CD14-positive monocyte (primary cell): ENCODE measurements around the gene AHI1. TPM values are rescaled to one million over a fixed set of nuclear protein-coding genes. Genes with fewer than 3 reads are reported as not detected.

ENCODE experiments used
- DNase-seq, 3 donors: peaks; one replicate each; pipeline ENCODE4 v3.0.0-alpha.2; 2011 to 2022
- H2AFZ ChIP-seq: 2 replicates; pipeline ENCODE4 v1.6.0; 2012; ENCODE audit warnings: mild to moderate bottlenecking, low read depth, low read length, inconsistent platforms; ENCODE audit not compliant: insufficient read depth, poor library complexity, severe bottlenecking
- H3K27ac ChIP-seq, 2 donors: 1 replicate in 1 of 2; 2 replicates in 1 of 2; pipeline ENCODE4 v1.5.1; 2012 to 2013; ENCODE audit warnings: low read length in 2 of 2, control low read depth in 1 of 2, inconsistent platforms in 1 of 2, low read depth in 1 of 2, mild to moderate bottlenecking in 1 of 2
- H3K27me3 ChIP-seq, 2 donors: one replicate each; pipeline versions ENCODE4 v1.6.0 to v1.6.1; 2011 to 2013; ENCODE audit warnings: low read length in 2 of 2; ENCODE audit not compliant: control insufficient read depth in 2 of 2, insufficient read depth in 2 of 2
- H3K36me3 ChIP-seq, 2 donors: replicated peaks in 1 of 2; 1 replicate in 1 of 2; 2 replicates in 1 of 2; pipeline versions ENCODE4 v1.5.1 to v1.6.1; 2012 to 2013; ENCODE audit warnings: low read length in 2 of 2, control low read depth in 1 of 2, inconsistent platforms in 1 of 2, mild to moderate bottlenecking in 1 of 2; ENCODE audit not compliant: insufficient read depth in 2 of 2, control insufficient read depth in 1 of 2
- H3K4me1 ChIP-seq, 2 donors: 1 replicate in 1 of 2; 2 replicates in 1 of 2; pipeline versions ENCODE4 v1.5.1 to v1.6.1; 2012 to 2013; ENCODE audit warnings: low read length in 2 of 2, control low read depth in 1 of 2, inconsistent platforms in 1 of 2, mild to moderate bottlenecking in 1 of 2, moderate library complexity in 1 of 2; ENCODE audit not compliant: insufficient read depth in 2 of 2, control insufficient read depth in 1 of 2
- H3K4me2 ChIP-seq: replicated peaks from 2 replicates; pipeline ENCODE3; 2012; ENCODE audit warnings: low read length, moderate library complexity, mild to moderate bottlenecking; ENCODE audit not compliant: poor library complexity, severe bottlenecking; ENCODE audit errors: extremely low read depth
- H3K4me3 ChIP-seq, 3 experiments: fragments of 200-600 bp in 1 of 3; sonication (generic) in 1 of 3; replicated peaks in 1 of 3; 1 replicate in 2 of 3; 2 replicates in 1 of 3; pipeline ENCODE4 v1.5.1; 2011 to 2013; ENCODE audit warnings: low read length in 3 of 3, mild to moderate bottlenecking in 3 of 3, control low read depth in 2 of 3, low read depth in 2 of 3, inconsistent platforms in 1 of 3, moderate library complexity in 1 of 3
- H3K79me2 ChIP-seq: 2 replicates; pipeline ENCODE4 v1.6.0; 2012; ENCODE audit warnings: mild to moderate bottlenecking, control low read depth, inconsistent platforms, low read length, moderate library complexity; ENCODE audit not compliant: insufficient read depth
- H3K9ac ChIP-seq: 2 replicates; pipeline ENCODE4 v1.6.0; 2017; ENCODE audit warnings: low read length, mild to moderate bottlenecking; ENCODE audit not compliant: insufficient read depth, poor library complexity, severe bottlenecking
- H3K9me3 ChIP-seq, 2 donors: replicated peaks in 1 of 2; 1 replicate in 1 of 2; 2 replicates in 1 of 2; pipeline versions ENCODE4 v1.5.1 to v1.6.1; 2012 to 2013; ENCODE audit warnings: low read length in 2 of 2, control low read depth in 1 of 2; ENCODE audit not compliant: control insufficient read depth in 1 of 2, insufficient read depth in 1 of 2
- H4K20me1 ChIP-seq: 2 replicates; pipeline ENCODE4 v1.6.0; 2012; ENCODE audit warnings: mild to moderate bottlenecking, low read length, control low read depth, moderate library complexity; ENCODE audit not compliant: insufficient read depth
- H3K27ac Mint-ChIP-seq, 7 donors: one replicate each; pipeline ENCODE4 v1.8.0; 2020; ENCODE audit warnings: mild to moderate bottlenecking in 7 of 7, mixed read lengths in 7 of 7, moderate library complexity in 6 of 7, inconsistent platforms in 2 of 7
- H3K27me3 Mint-ChIP-seq, 3 donors: one replicate each; pipeline ENCODE4 v1.8.0; 2021 to 2022; ENCODE audit warnings: low read depth in 3 of 3, mild to moderate bottlenecking in 3 of 3, mixed read lengths in 3 of 3, moderate library complexity in 3 of 3, inconsistent platforms in 1 of 3
- H3K36me3 Mint-ChIP-seq, 2 donors: one replicate each; pipeline ENCODE4 v1.8.0; 2020; ENCODE audit warnings: mixed read lengths in 2 of 2, inconsistent platforms in 1 of 2, mild to moderate bottlenecking in 1 of 2
- H3K4me1 Mint-ChIP-seq: one replicate; pipeline ENCODE4 v1.8.0; 2020; ENCODE audit warnings: mild to moderate bottlenecking, mixed read lengths
- H3K4me3 Mint-ChIP-seq, 2 donors: one replicate each; pipeline ENCODE4 v1.8.0; 2020; ENCODE audit warnings: mild to moderate bottlenecking in 2 of 2, mixed read lengths in 2 of 2, moderate library complexity in 1 of 2
- H3K9me3 Mint-ChIP-seq, 7 donors: one replicate each; pipeline ENCODE4 v1.8.0; 2020 to 2022; ENCODE audit warnings: mixed read lengths in 7 of 7, mild to moderate bottlenecking in 6 of 7, moderate library complexity in 6 of 7, inconsistent platforms in 2 of 7
- WGBS: methylation state at CpG from one replicate; pipeline ENCODE4 v1.1.5; 2013; ENCODE audit warnings: missing lambda C conversion rate; ENCODE audit not compliant: insufficient coverage; 5-methylcytosine and 5-hydroxymethylcytosine counted together
- intact Hi-C, 2 donors: fragments of 100-400 bp; cut with micrococcal nuclease; formaldehyde crosslinking; loops; one replicate each; pipeline versions ENCODE4 v1.15.0 to v1.15.1; 2023
- polyA minus RNA-seq: library from RNA; depleted of rRNA, polyadenylated mRNA; stranded (reverse); fragments of >200 nt; gene quantifications from 2 replicates; pipeline ENCODE4 v1.2.3, GENCODE V29; 2012
- polyA plus RNA-seq, 3 donors: library from polyadenylated mRNA; depleted of rRNA in 1 of 3; unstranded in 2 of 3; stranded (reverse) in 1 of 3; fragments of 300-500 nt in 2 of 3; fragments of >200 nt in 1 of 3; fragmentation: Illumina TruSeq in 2 of 3; gene quantifications; 1 replicate in 2 of 3; 2 replicates in 1 of 3; pipeline ENCODE4 v1.2.3, GENCODE V29; 2012 to 2021
- total RNA-seq, 12 experiments: library from RNA in 1 of 12; stranded (reverse) in 1 of 12; fragments of 120-200 nt in 1 of 12; gene quantifications; one replicate each; pipeline ENCODE4 v1.2.4 and lab custom pipeline; 2013 to 2026; ENCODE audit warnings: mixed read lengths in 6 of 12, inconsistent platforms in 1 of 12
- TF ChIP-seq, protein P1 (sequence below): fragments of 200-600 bp; IDR thresholded peaks from one replicate; pipeline ENCODE4 v1.8.0; 2022; ENCODE audit warnings: antibody characterized with exemption, mild to moderate bottlenecking

The AHI1 gene
- total RNA-seq (2013) = 4.9 TPM
- polyA plus RNA-seq = 1 to 10 TPM in 2 of 3 donors, under 1 TPM in 1; 0.91 to 2.8 (median 1.4) TPM
- polyA minus RNA-seq = 1.8 and 3.0 TPM in 2 replicates
- total RNA-seq (lab: John Stamatoyannopoulos, UW) = 9.4 to 53.4 (median 35.5) reads per million in 11 experiments

DNA sequence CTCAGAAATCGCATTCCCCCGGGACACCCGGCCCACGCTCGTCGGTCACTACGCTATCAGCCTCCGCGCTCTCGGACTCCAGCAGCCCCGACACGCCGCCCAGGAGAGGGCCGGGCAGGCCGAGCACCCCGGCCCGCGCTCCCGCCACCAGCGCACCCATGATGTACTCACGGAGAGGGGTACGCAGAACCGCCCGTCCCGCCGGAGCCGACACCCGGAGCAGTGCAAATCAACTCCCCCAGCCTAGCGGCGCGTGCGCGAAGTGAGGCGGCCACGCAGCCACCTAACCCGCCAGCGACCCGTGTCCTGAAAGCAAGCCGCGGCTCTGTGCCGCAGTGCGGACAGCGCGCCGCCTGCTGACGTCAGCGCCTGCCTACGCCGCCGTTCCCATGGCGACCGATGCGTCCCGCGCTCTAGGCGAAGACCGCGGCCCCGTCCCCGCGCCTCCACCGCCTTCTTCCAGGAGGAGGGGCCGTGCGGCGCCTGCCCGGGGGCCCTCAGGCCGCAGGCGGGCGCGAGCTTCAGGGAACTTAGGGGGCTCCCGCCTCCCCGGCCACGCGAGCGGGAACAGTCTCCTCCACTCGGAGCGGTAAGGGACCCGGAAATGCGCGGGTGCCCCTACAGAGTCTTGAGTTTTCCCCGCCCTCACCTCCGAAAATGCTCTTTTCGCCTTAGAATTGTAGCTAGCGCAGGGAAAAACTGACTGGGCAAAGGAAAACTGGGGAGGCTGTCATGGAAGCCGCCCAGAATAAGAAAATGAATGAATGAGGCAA, at the start of gene AHI1:
TSS of gene AHI1 (minus strand) at position 329 of the 773 bp plus-strand sequence. CDS start 5,503 bp downstream, outside the sequence.
- no peaks in the 10 kb centered on the region for H4K20me1 ChIP-seq
- no peaks in the 10 kb centered on the region for H3K79me2 ChIP-seq
- TF ChIP-seq, protein P1, sequence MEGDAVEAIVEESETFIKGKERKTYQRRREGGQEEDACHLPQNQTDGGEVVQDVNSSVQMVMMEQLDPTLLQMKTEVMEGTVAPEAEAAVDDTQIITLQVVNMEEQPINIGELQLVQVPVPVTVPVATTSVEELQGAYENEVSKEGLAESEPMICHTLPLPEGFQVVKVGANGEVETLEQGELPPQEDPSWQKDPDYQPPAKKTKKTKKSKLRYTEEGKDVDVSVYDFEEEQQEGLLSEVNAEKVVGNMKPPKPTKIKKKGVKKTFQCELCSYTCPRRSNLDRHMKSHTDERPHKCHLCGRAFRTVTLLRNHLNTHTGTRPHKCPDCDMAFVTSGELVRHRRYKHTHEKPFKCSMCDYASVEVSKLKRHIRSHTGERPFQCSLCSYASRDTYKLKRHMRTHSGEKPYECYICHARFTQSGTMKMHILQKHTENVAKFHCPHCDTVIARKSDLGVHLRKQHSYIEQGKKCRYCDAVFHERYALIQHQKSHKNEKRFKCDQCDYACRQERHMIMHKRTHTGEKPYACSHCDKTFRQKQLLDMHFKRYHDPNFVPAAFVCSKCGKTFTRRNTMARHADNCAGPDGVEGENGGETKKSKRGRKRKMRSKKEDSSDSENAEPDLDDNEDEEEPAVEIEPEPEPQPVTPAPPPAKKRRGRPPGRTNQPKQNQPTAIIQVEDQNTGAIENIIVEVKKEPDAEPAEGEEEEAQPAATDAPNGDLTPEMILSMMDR = no peak
- H3K4me1 ChIP-seq = peaks cover 13% of the 10 kb centered on the region in 2 donors
- H3K4me2 ChIP-seq = peak within 1 kb of the TSS; percentile 82
- Mint-ChIP-seq H3K27me3 (no peaks in the 10 kb centered on the region), H3K9me3 (no peaks in the 10 kb centered on the region), H3K4me3 (no peak within 1 kb of the TSS), H3K27ac (peak within 1 kb of the TSS in 3 of 7 donors; percentile 72 to 82 (median 82)), H3K36me3 (peaks cover 0 to 3% of the 10 kb centered on the region in 2 donors), H3K4me1 (peaks cover 5% of the 10 kb centered on the region)
- peak within 1 kb of the TSS; percentile 67 to 98 (median 91) for H3K4me3 ChIP-seq
- intact Hi-C loops = loop anchor here in 1 of 2 donors (10.0 kb wide), 1 partner anchor 423 kb away; no protein-coding TSS in a partner anchor
- peak; percentile 95 to 96 (median 96) for DNase-seq
- peak within 1 kb of the TSS; percentile 90 for H2AFZ ChIP-seq
- no peaks in the 10 kb centered on the region for H3K36me3 ChIP-seq
- peak within 1 kb of the TSS; percentile 95 for H3K9ac ChIP-seq
- H3K9me3 ChIP-seq = no peaks in the 10 kb centered on the region
- no peaks in the 10 kb centered on the region for H3K27me3 ChIP-seq
- under 1% methylated on average over 76 of the region's 85 CpGs for WGBS
- H3K27ac ChIP-seq = peak within 1 kb of the TSS; percentile 79 to 97

DNA sequence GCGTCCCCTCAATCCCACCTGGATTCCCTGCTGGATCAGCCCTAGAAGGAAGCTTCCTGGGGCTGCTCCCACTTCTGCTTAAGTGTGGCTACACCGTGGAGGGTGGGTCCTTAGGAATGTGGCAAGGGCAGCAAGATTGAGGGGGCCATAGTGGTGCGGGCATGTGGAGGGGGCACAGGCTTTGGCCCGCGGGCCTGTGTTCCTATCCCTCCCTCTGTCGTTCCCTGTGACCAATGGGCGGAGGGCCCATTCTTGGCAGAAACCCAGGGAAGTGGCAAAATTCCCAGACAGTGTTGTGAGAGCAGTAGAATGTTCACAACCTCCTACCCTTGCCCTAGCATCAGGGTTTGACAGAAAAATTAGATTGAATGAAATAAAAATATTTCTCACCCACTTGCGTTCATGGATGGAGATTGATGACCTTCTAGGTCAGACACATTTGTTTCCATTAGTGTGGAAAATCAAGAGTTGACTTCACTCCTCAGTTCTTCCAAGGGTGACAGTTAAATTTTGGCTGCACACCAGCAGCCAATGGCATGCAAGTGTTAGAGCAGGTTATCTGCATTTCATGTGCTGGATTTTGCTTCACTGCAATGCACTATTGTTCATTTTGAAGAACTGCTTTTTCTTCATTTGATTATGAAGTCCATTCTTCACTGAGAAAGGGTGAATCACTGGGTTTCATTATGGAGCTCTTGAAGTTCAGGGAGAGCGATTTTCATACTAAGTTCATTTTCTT, 49.3 kb upstream of the AHI1 start:
- Mint-ChIP-seq H3K4me1 (no peaks in the 10 kb centered on the region), H3K9me3 (peaks cover 0 to 2% (median 0%) of the 10 kb centered on the region in 7 donors), H3K27ac (no peak overlapping the region)

More for the DNA sequence above, 49.3 kb upstream of the AHI1 start:
- TF ChIP-seq, protein P1 = no peak
- Histone ChIP-seq H3K79me2 (no peaks in the 10 kb centered on the region), H3K36me3 (no peaks in the 10 kb centered on the region), H3K27ac (no peak overlapping the region), H3K4me2 (no peak overlapping the region), H3K9ac (no peak overlapping the region), H3K4me3 (no peak overlapping the region), H2AFZ (no peak overlapping the region), H3K4me1 (no peaks in the 10 kb centered on the region), H3K9me3 (no peaks in the 10 kb centered on the region), H3K27me3 (no peaks in the 10 kb centered on the region), H4K20me1 (no peaks in the 10 kb centered on the region)
- intact Hi-C loops = no loop called here
- Mint-ChIP-seq H3K36me3 (no peaks in the 10 kb centered on the region), H3K27me3 (peaks cover 0 to 4% (median 0%) of the 10 kb centered on the region in 3 donors), H3K4me3 (no peak overlapping the region)
- no peak for DNase-seq
- WGBS = 94% methylated on average over 5 of the region's 9 CpGs
